Measurements from ENCODE around the gene KCNB1.

The KCNB1 gene

GRCh38 chr20:49466114-49466912 lies 16.2 kb downstream of the KCNB1 start:
- no peak for DNase-seq

GRCh38 chr20:49464556-49464955 lies 17.9 kb downstream of the KCNB1 start:
- DNase-seq, result no peak

DNA sequence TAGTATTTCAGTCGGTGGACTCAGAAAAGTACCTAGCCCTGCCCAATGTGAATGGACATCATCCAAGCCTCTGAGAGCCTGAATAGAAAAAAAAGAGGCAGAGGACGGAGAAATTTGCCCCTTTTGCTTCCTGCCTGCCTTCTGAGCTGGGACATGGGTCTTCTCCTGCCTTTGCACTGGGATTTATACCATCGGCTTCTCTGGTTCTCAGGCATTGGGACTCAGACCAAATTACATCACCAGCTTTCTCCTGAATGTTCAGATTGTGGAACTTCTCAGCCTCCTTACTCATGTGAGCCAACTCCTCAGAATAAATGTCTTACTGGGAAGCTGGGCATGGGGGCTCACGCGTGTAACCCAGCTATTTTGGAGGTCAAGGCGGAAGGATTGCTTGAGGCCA lies 19.8 kb downstream of the KCNB1 start:
- DNase-seq, result no peak

- no peak for DNase-seq
These were observed 20.4 kb downstream of the KCNB1 start for GRCh38 chr20:49461894-49462620.

- DNase-seq, result no peak
These were observed 21.6 kb downstream of the KCNB1 start for GRCh38 chr20:49460916-49461315.

DNA sequence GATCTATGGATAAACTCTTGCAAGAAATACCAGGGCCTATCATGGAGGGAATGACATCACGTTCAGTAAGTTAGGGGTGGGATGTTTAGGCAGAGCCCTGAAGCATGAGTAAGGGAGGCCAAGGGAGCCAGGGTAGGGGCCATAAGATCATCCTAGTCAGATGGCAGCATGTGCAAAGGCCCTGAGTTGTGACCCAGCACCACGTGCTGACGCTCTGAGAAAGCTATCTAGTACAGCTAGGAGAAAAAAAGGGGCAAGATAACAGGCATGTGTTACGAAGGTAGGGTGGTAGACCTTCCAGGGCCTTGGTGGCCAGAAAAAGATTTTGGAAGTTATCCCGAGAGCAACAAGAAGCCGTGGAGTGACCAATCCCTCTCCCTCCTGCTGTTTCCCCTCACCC lies 22.3 kb downstream of the KCNB1 start:
- no peak for DNase-seq

- DNase-seq, result no peak
These were observed 22.8 kb downstream of the KCNB1 start for GRCh38 chr20:49459684-49460083.

- no peak for DNase-seq
These were observed 25.0 kb downstream of the KCNB1 start for GRCh38 chr20:49457444-49457843.

GRCh38 chr20:49456646-49457045 lies 25.8 kb downstream of the KCNB1 start:
- no peak for DNase-seq

GRCh38 chr20:49455691-49456090 lies 26.8 kb downstream of the KCNB1 start:
- no peak for DNase-seq

DNA sequence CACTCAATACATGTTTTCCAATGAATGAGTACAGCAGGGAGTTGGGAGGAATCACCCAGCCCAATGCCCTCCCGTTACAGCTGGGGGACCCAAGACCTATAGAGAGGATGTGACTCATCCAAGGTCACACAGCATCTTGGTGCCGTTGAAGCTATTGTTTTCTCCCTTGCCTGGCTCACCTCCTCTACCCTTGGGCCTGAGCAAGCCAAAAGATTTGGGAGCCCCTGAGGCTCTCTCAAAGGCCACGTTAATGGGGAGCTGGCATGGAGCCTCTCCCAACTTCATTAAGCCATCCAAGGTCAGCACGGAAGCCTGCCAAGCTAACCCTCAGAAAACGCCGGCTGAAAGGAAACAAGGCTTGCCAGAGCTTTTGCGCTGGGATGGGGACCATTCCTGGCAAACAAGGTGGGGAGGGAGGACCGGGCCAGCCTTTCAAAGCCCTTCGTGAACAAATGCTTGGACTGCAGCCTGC lies 30.4 kb downstream of the KCNB1 start:
- no peak for DNase-seq

- DNase-seq, result no peak
These were observed 32.2 kb downstream of the KCNB1 start for GRCh38 chr20:49450281-49450721.

DNA sequence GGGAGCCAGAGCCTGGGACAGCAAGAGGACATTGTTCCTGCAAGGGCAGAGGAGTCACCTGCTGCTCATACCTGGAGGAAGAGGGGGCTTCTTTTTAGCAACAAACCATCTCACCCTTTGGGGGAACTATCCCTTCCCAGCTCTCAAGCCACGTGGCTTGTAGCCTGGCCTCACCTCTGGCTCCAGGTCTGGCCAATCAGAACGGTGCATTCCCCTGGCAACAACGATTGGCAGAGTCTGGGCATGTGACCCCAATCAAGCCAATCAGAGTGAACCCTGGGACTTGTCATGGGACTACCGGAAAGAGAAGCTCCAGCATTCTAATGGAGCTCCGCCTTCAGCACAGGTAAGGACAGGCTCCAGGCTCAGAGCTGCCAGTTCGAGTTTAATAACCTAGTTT lies 33.6 kb downstream of the KCNB1 start:
- no peak for DNase-seq

GRCh38 chr20:49447946-49448809 lies 34.3 kb downstream of the KCNB1 start:
- no peak for DNase-seq

GRCh38 chr20:49447364-49447763 lies 35.1 kb downstream of the KCNB1 start:
- no peak for DNase-seq

GRCh38 chr20:49446808-49447207 lies 35.7 kb downstream of the KCNB1 start:
- peak; percentile 57 for DNase-seq

GRCh38 chr20:49446080-49446479 lies 36.4 kb downstream of the KCNB1 start:
- DNase-seq, result no peak

- DNase-seq, result no peak
These were observed 37.3 kb downstream of the KCNB1 start for GRCh38 chr20:49445176-49445575.

- no peak for DNase-seq
These were observed 37.9 kb downstream of the KCNB1 start for GRCh38 chr20:49444553-49444990.

DNA sequence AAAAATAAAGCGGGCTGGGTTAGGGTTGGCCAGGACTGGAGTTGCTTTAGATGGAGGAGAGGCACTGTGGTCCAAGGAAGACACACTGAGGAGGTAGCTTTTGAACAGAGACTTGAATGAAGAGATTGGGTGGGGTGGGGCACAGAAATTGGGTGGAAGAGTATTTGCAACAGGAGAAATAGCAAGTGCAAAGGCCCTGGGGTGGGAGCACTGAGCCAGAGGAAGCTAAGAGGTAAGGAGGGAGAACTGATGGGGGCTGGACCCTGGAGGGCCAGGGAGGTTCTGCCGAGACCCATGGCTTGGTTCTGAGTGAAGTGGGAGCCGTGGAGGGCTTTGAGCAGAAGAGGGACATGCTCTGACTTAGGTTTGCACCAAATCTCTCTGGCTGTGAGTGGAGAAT lies 45.4 kb downstream of the KCNB1 start:
- DNase-seq, result no peak

DNA sequence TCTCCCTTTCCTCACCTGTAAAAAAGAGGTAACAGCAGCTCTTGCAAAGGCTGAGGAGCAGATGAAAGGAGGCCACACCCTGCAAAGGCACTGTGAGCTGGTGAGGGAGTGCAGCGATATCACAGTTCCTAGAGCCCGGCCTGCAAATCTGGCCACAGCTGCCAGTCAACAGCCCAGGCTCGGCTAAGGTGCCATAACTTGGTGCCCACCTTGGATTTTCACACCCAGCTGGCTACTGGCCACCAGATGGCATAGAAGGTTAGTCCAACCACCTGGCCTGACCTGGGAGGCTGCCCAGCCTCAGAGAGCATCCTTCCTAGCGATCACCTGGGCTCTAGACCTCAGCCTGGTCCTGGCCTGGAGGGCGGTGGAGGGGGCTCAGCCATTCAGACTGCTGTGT lies 46.8 kb downstream of the KCNB1 start:
- no peak for DNase-seq

GRCh38 chr20:49433333-49433732 lies 49.1 kb downstream of the KCNB1 start:
- DNase-seq, result no peak

DNA sequence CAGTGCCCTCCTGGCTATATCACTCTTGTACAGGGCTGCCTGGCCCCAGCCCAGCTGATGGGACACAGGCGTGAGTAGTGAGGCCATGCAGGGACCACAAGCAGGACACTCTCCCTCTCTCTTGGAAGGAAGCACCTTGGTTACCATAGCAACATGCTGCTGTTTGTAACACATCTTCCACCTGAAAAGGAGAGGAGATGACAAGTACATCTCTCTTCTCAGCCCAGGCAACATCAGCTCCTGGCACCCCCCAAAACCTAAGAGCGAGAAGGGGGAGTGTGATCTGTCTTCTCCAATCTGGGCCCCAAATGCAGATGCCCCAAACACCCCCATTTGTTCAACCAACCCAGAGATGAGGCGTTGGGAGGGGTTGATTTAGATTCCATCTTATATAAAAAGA lies 49.9 kb downstream of the KCNB1 start:
- no peak for DNase-seq

Measured in suppressor macrophage treated with lipopolysaccharide for 4 hours (primary cell).